Mesenchymal stem cell (in vitro differentiated cells and primary cell): ENCODE results near the gene CFH.
"Not testable (repeated sequence)": the region's sequence is repeated elsewhere in the genome, so short reads cannot be mapped to it uniquely, and the experiment has no call there.

Source experiments
- DNase-seq: peaks from one replicate; pipeline ENCODE4 v3.0.0-alpha.2; 2013
- H2AFZ ChIP-seq: one replicate; pipeline ENCODE4 v1.6.1; 2013; ENCODE audit warnings: low read depth, mild to moderate bottlenecking, control low read depth, inconsistent platforms, low read length, moderate library complexity
- H2AK5ac ChIP-seq: 2 replicates; pipeline ENCODE4 v1.6.1; 2013; ENCODE audit warnings: low read length, moderate library complexity, mild to moderate bottlenecking, inconsistent platforms; ENCODE audit not compliant: severe bottlenecking
- H2BK120ac ChIP-seq: one replicate; pipeline ENCODE4 v1.6.1; 2013; ENCODE audit warnings: low read depth, mild to moderate bottlenecking, inconsistent platforms, low read length, moderate library complexity
- H2BK12ac ChIP-seq, 2 experiments: one replicate each; pipeline ENCODE4 v1.6.1; 2013; ENCODE audit warnings: inconsistent platforms in 2 of 2, low read length in 2 of 2, mild to moderate bottlenecking in 2 of 2, moderate library complexity in 2 of 2, control low read depth in 1 of 2
- H2BK15ac ChIP-seq: one replicate; pipeline ENCODE4 v1.6.1; 2013; ENCODE audit warnings: mild to moderate bottlenecking, low read depth, inconsistent platforms; ENCODE audit not compliant: poor library complexity, severe bottlenecking
- H2BK5ac ChIP-seq: 2 replicates; pipeline ENCODE4 v1.6.1; 2013; ENCODE audit warnings: low read depth, mild to moderate bottlenecking, low read length, control low read depth, inconsistent platforms; ENCODE audit not compliant: poor library complexity, severe bottlenecking
- H3K14ac ChIP-seq, 2 experiments: one replicate each; pipeline ENCODE4 v1.6.1; 2013; ENCODE audit warnings: inconsistent platforms in 2 of 2, low read length in 2 of 2, control low read depth in 1 of 2, mild to moderate bottlenecking in 1 of 2, moderate library complexity in 1 of 2
- H3K18ac ChIP-seq, 2 experiments: one replicate each; pipeline ENCODE4 v1.6.1; 2013; ENCODE audit warnings: inconsistent platforms in 2 of 2, low read length in 2 of 2, control low read depth in 1 of 2, low read depth in 1 of 2, mild to moderate bottlenecking in 1 of 2
- H3K23ac ChIP-seq, 2 experiments: one replicate each; pipeline ENCODE4 v1.6.1; 2013; ENCODE audit warnings: inconsistent platforms in 2 of 2, low read length in 2 of 2, mild to moderate bottlenecking in 2 of 2, moderate library complexity in 2 of 2, control low read depth in 1 of 2
- H3K27ac ChIP-seq: 2 replicates; pipeline ENCODE4 v1.5.1; 2013; ENCODE audit warnings: mild to moderate bottlenecking, moderate library complexity, low read length, control low read depth, inconsistent platforms; ENCODE audit not compliant: poor library complexity, severe bottlenecking
- H3K27me3 ChIP-seq, 2 experiments: 2 replicates each; pipeline versions ENCODE4 v1.6.1 to v1.7.0; 2013; ENCODE audit warnings: low read length in 2 of 2, mild to moderate bottlenecking in 2 of 2, moderate library complexity in 2 of 2, control low read depth in 1 of 2, inconsistent platforms in 1 of 2; ENCODE audit not compliant: control insufficient read depth in 1 of 2, insufficient read depth in 1 of 2
- H3K36me3 ChIP-seq, 2 experiments: 2 replicates each; pipeline versions ENCODE4 v1.6.1 to v1.7.0; 2013; ENCODE audit warnings: low read length in 2 of 2, control low read depth in 1 of 2, inconsistent platforms in 1 of 2, low read depth in 1 of 2, mild to moderate bottlenecking in 1 of 2; ENCODE audit not compliant: insufficient read depth in 2 of 2, control insufficient read depth in 1 of 2
- H3K4ac ChIP-seq, 2 experiments: one replicate each; pipeline ENCODE4 v1.6.1; 2013; ENCODE audit warnings: inconsistent platforms in 2 of 2, low read length in 2 of 2, mild to moderate bottlenecking in 2 of 2, moderate library complexity in 2 of 2, control low read depth in 1 of 2, low read depth in 1 of 2
- H3K4me1 ChIP-seq: 2 replicates; pipeline ENCODE4 v1.6.1; 2013; ENCODE audit warnings: low read depth, low read length, control low read depth; ENCODE audit not compliant: control insufficient read depth, insufficient read depth
- H3K4me2 ChIP-seq: 2 replicates; pipeline ENCODE4 v1.6.1; 2013; ENCODE audit warnings: low read length, mild to moderate bottlenecking, inconsistent platforms; ENCODE audit not compliant: poor library complexity, severe bottlenecking
- H3K4me3 ChIP-seq, 2 experiments: 2 replicates each; pipeline versions ENCODE4 v1.5.1 to v1.7.0; 2013; ENCODE audit warnings: low read length in 2 of 2, mild to moderate bottlenecking in 2 of 2, control low read depth in 1 of 2, low read depth in 1 of 2; ENCODE audit not compliant: insufficient read depth in 1 of 2
- H3K79me1 ChIP-seq: replicated peaks from 2 replicates; pipeline ENCODE4 v1.6.1; 2013; ENCODE audit warnings: mild to moderate bottlenecking, control low read depth, low read length, inconsistent platforms; ENCODE audit not compliant: poor library complexity, severe bottlenecking
- H3K9ac ChIP-seq: 2 replicates; pipeline ENCODE4 v1.7.0; 2013; ENCODE audit warnings: mild to moderate bottlenecking, low read length, moderate library complexity
- H3K9me3 ChIP-seq: 2 replicates; pipeline ENCODE4 v1.7.0; 2013; ENCODE audit warnings: mild to moderate bottlenecking, low read length; ENCODE audit not compliant: control insufficient read depth
- H4K8ac ChIP-seq: one replicate; pipeline ENCODE4 v1.6.1; 2013; ENCODE audit warnings: inconsistent platforms, mild to moderate bottlenecking, low read length, moderate library complexity
- H4K91ac ChIP-seq: one replicate; pipeline ENCODE4 v1.6.1; 2013; ENCODE audit warnings: mild to moderate bottlenecking, low read length, inconsistent platforms
- WGBS: methylation state at CpG from one replicate; pipeline ENCODE4 v1.1.7; 2013; ENCODE audit warnings: mixed read lengths; 5-methylcytosine and 5-hydroxymethylcytosine counted together

Gene CFH

GRCh38 chr1:196628838-196629237 is 23.0 kb upstream of the CFH start:
- Histone ChIP-seq H2AFZ (no peak overlapping the region), H3K4me3 (no peak overlapping the region), H3K4ac (no peak overlapping the region), H3K14ac (no peak overlapping the region), H3K36me3 (no peaks in the 10 kb centered on the region), H3K27ac (no peak overlapping the region), H4K8ac (no peak overlapping the region), H2AK5ac (no peak overlapping the region), H2BK15ac (no peak overlapping the region), H3K27me3 (no peaks in the 10 kb centered on the region), H2BK12ac (no peak overlapping the region), H2BK120ac (no peak overlapping the region), H3K4me2 (no peak overlapping the region), H3K4me1 (no peaks in the 10 kb centered on the region), H3K23ac (no peak overlapping the region), H3K79me1 (no peaks in the 10 kb centered on the region), H3K9me3 (peaks cover 13% of the 10 kb centered on the region), H4K91ac (no peak overlapping the region), H3K9ac (no peak overlapping the region), H2BK5ac (no peak overlapping the region), H3K18ac (no peak overlapping the region)
- DNase-seq = no peak
- WGBS = over 99% methylated on average over 3 of the region's 3 CpGs

GRCh38 chr1:196637606-196638005 is 14.2 kb upstream of the CFH start:
- Histone ChIP-seq H3K9me3 (no peaks in the 10 kb centered on the region), H3K4ac (no peak overlapping the region), H3K79me1 (no peaks in the 10 kb centered on the region), H4K8ac (no peak overlapping the region), H3K27ac (no peak overlapping the region), H2BK120ac (no peak overlapping the region), H2AK5ac (no peak overlapping the region), H3K4me2 (no peak overlapping the region), H2BK15ac (no peak overlapping the region), H2AFZ (no peak overlapping the region), H3K36me3 (no peaks in the 10 kb centered on the region), H3K9ac (no peak overlapping the region), H2BK5ac (no peak overlapping the region), H3K4me1 (no peaks in the 10 kb centered on the region), H2BK12ac (no peak overlapping the region), H3K18ac (no peak overlapping the region), H3K27me3 (no peaks in the 10 kb centered on the region), H3K23ac (no peak overlapping the region), H3K4me3 (no peak overlapping the region), H3K14ac (no peak overlapping the region), H4K91ac (no peak overlapping the region)
- WGBS = 96% methylated on average over 6 of the region's 6 CpGs
- no peak for DNase-seq

- no peaks in the 10 kb centered on the region for H3K27me3 ChIP-seq
Observed at GRCh38 chr1:196638466-196638865, 13.4 kb upstream of the CFH start.

GRCh38 chr1:196639291-196639690 is 12.6 kb upstream of the CFH start:
- not testable (repeated sequence) for H4K8ac ChIP-seq, H3K4me1 ChIP-seq, H2BK12ac ChIP-seq, H4K91ac ChIP-seq, H2BK15ac ChIP-seq, H3K27ac ChIP-seq, H3K23ac ChIP-seq, H3K4me3 ChIP-seq, H3K14ac ChIP-seq, H3K79me1 ChIP-seq, H3K27me3 ChIP-seq, H2AFZ ChIP-seq, H2BK120ac ChIP-seq, DNase-seq, H2BK5ac ChIP-seq, H3K4ac ChIP-seq, H3K36me3 ChIP-seq, H3K9me3 ChIP-seq, H3K9ac ChIP-seq, H3K18ac ChIP-seq, H2AK5ac ChIP-seq, H3K4me2 ChIP-seq
- whole genome bisulfite sequencing = 96% methylated on average over 5 of the region's 5 CpGs

More at GRCh38 chr1:196638466-196638865, 13.4 kb upstream of the CFH start:
- Histone ChIP-seq H2AK5ac (no peak overlapping the region), H3K9ac (no peak overlapping the region), H2BK120ac (no peak overlapping the region), H2BK5ac (no peak overlapping the region), H2BK15ac (no peak overlapping the region), H2BK12ac (no peak overlapping the region), H3K4ac (no peak overlapping the region), H3K4me1 (no peaks in the 10 kb centered on the region), H3K79me1 (no peaks in the 10 kb centered on the region), H3K18ac (no peak overlapping the region), H2AFZ (no peak overlapping the region), H3K9me3 (no peaks in the 10 kb centered on the region), H3K27ac (no peak overlapping the region), H3K36me3 (no peaks in the 10 kb centered on the region), H4K91ac (no peak overlapping the region), H4K8ac (no peak overlapping the region), H3K4me2 (no peak overlapping the region), H3K14ac (no peak overlapping the region), H3K4me3 (no peak overlapping the region), H3K23ac (no peak overlapping the region)
- 100% methylated on average over 1 of the region's 2 CpGs for WGBS
- no peak for DNase-seq
